Inflammatory macrophage treated with lipopolysaccharide for 4 hours (primary cell): ENCODE results near the gene RNLS.
A peak's percentile ranks its signal among the peaks of the same experiment; 100 is the strongest.

ENCODE experiments used
- DNase-seq: peaks from one replicate; pipeline ENCODE4 v3.0.0-alpha.2; 2020

Gene RNLS

DNA sequence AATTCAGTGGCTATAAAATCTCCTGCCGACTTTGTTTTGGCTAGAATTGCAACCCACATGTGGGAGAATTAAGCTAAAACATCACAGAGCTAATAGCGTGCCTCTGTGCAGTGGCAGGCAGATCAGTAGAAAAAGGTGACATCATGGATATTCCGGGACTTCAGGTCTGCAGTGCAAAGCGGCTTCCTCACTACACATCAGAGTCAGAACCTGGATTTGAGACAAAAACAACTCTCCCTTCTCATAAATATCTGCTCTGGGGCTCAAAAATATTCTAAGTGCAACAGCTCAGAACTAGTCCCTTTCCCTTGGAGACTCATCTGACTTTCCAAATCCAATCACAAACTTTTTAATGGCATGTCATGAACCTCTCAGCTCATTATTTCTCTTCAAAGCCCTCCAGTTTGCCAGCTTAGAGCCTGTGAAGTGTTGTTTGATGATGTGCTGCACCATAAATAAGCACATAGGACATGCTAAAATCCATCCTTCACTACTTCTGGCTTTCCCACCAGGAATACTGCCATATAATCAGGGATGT, 337.1 kb downstream of the RNLS start:
- DNase-seq, result no peak

DNA sequence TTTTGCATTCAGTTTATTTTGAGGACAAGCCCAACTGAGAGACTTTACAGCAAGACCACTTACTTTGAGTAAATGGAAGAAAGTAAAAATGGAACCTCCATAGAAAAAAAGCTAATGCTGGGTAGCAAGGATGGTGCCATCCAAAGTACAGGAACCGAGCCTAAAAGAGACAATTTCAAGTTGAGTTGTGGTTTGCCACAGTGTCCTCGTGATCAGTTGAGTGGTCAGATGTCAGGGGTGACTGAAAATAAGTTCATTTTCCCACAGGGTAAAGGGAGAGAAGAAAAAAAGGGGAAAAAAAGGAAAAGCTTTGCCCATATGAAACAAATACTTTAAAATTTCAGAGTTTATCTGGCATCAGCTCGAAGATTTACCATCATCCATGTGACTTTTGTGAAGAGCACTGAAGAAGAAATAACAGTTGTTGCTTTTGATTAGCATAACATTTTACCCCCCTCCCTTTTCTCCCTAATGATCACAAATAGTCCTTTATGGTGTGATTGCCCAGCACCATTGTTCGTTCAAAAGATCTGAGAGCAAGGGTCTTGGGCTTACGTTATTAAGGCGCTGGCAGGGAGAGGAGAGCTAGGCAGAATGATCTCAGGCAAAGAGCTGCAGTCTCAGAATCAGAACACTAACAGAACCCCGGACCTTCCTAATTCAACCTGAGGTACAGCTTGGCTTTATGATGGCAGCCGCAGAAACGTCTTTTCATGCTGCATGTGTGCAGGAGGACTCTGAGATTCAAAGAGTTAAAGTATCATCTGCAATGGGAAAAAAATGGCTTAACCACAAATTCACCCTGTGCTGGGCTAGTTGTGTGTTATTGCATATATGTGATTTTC, 338.1 kb downstream of the RNLS start:
- DNase-seq, result peak; percentile 35

DNA sequence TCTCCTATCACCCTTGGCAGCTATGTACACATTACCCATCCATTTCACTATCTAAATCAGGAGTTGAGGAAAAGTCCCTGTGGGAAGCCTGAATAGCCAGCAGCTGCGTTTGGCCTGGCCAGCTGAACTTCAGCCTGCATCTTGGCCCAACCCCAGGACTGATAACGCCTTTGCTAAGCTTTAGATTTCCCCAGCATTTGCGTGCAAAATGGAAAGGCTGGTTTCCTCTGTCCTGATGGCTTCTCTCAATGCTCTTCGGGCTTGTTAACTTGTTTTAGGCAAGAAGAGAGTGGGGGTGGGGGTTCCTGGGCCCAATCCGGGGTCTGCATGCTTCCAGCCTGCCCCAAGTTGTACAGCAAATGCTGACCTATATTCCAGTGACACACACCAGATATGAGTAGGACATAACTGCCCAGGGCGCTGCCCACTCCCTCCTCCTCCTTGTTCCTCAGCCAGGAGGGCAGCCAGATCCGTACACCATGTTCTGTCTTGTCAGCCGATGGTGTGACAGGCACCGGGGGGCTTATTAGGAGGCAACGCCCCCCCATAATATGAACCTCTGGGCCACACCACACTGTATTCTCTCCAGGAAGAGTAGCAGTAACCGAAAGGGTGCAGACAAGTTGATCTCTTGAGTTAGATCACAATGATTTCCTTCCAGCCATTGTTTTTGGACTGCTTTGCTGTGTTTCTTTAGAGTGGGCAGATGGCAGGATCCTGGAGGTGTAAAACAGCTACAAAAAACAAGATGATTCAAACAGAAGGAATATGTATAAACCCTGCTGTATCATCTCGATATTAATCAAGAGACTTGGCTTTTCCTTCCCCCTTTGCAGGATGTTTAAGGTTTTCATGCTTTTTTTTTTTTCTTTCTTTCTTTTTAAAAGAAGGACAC, 339.0 kb downstream of the RNLS start:
- DNase-seq, result no peak

DNA sequence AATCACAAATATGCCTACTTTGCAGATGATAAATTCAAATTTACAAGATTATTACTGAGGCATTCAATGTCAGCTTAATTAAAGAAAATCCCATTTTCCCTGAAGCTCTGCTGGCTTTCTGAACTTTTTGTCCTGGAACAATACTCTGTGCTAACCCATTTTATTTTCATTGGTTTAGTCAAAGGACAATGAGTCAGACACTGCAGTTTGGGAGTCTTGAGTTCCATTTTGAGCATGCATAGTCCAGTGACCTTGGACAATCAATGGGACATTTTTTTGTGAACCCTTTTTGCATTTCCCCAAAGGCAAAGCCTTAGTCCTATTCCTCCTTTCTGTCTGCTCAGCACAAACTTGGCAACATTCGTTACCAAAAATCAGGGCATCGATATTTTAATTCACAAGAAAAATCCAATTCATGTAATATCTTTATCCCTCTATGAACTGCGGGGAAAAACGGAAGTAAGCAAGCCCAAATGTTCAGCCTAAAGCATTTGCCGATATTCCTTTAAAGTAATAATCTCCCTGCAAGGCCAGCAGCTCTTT, 339.8 kb downstream of the RNLS start:
- DNase-seq, result no peak

DNA sequence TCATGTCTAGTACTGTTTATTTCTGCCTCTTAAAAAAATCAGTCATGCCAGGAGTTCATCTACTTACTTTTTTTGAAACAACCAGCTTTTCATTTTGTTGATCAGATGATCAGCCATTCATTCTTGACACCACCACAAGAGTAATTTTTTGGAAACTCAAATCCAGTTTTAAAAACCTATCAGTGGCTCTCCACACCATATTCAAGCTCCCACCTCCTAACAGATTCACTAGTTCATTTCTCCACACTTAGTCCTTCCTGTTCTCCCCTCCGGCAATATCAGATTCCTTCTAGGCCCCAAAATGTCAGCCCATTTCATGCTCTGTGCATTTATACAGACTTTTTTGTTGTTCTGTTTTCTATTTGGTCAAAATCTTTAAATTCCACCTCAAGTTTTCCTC, 341.6 kb downstream of the RNLS start:
- DNase-seq, result no peak

DNA sequence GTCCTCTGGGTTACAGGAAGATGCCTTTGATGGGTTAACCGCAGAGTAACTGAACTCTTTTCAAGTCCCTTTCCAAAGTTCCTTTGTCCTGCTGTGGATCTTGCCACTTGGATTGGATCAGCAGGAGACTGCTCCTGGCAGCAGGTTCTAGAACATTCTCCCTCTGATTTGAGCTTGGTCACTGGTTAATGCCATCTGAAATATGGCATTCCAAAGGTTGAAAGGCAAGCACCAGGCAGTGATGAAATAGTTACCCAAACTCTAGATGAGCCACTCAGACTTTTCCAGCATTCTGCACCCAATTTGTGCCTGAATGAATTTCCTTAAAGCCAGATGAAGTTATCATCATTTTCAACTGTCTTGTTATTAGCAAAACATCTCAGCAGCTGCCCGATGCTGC, 343.9 kb downstream of the RNLS start:
- DNase-seq, result no peak

DNA sequence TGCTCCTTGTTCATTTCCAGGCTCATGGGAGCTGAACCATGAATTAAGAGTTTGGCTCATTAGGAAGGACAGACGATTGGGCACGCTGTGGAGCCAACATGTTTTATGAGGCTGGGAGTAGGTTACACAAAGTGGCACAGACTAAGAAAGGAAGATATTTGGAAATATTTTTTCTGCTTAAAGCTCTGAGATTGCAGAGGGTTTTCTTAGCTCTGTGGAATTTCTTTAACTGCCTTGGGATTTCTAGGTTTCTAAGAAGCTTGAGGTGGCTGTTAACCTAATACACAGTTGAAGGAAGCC, 344.6 kb downstream of the RNLS start:
- no peak for DNase-seq

DNA sequence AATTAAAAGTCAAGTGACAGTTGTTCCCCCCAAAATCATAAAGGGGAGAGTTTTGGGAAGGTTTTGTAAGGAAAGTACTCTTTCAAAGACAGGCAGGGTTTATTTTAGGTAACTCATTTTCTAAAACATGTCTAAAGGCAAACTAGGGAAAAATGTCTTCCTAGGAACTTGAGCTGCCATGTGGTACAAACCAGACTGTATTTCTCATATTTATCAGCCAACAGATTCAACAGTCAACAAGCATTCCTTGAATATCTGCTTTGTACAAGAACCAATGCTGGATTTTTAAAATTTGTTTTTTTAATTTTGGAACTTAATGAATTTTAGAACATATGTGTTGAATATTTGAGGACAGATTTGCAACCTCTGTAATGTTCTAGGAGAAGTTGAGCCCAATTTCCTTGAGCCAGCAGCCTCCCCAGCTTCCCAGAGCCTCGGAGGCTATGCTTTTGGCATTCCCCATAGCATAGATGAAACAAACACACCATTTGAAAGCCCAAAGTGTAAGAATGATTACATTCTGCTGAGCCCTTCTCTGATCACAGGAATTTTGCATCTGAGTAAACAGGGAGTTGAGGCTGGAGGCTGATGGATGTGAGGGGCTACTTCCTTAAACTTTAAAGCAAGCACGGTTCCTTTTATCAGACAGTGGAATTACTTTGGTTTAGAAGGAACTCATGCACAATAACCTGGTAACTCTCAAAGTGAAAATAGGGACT, 345.1 kb downstream of the RNLS start:
- no peak for DNase-seq

DNA sequence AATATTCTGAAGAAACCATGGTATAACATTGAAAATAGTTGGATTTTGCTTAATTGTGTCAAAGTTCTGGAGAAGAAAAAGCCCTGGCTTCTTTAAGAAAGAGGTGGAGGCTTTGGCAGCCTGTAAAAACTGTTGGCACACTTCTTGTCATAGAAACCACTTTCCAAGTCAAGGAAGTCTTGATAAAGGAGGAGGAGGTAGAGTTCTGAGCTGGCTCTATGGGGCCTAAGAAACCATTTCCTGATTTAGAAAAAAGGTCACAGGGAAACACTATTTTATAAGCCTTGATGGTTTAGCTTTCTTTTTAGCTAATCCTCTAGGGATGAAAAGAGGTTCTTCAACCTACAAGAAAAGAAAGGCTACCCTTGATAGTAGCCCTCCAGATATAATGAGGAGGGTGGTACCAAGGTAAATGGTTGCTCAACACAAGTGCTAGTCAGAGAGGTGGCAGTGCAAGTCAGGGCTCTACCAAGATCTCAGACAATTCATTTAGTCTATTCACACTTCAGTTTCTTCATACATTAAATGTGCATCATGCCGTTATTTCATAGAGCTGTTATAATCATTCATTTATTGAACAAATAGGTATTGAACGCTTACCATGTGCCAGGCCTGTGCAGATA, 346.9 kb downstream of the RNLS start:
- no peak for DNase-seq

DNA sequence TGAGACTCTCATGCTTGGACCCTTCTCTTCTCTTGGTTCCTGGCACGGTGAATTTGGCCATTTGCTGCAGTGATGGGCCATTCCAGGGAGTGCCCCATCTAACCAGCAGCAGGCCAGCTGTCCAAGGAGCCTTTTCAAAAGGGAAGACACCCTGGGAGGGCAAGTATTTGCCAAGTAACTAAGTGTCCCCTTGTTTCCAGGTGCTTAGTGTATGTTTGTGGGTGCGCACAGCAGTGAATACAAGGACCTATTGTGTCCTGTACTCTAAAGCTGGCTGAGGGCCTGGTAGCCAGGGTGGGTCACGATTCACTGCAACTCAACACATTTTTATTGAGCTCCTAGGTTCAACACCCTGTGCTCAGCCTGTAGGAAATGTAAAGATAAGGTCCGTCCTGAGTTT, 348.8 kb downstream of the RNLS start:
- no peak for DNase-seq

DNA sequence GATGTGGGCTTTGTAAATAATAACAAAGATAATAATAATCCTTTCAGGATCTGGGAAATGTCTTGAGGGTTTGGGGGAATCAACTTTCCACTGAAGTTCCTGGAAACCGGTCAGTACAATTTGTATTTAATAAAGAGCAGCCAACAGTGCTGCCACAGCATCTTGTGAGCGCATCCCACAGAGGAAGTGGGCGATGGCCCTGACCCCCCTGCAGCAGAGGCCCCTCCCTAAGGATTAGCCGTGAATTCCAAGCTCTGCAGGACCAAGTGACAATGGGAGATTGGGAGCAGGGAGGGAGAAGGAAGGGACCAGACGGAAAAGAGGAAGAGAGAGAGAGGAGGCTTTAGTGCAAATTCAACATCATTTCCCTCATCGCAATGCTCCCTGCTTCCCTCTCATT, 349.2 kb downstream of the RNLS start:
- DNase-seq, result no peak

DNA sequence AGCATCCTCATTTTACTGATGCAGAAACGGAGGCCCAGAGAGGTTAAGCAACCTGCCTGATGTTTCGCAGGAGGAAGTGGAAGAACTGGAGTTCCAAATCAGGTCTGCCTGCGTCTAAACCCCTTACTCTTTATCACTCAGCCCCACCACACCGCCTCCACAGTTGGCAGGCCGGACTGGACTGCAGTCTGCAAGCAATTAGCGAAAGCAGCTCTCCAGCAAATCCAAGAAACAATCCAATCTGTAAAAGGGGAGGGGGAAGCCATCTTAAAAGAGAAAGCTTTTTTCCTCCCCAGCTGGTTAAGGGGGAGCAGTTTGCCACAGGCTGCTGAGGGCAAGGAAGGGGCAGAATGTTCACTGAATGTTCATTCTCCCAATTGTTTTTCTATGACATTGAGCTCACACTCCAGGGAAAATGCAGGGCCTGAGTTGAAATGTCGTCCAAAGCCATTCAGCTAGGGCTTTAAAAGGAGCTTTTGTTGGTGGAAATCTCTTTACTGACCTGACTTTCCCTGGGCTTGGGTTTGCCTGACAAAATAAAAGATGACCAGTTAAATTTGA, 350.1 kb downstream of the RNLS start:
- DNase-seq, result no peak

DNA sequence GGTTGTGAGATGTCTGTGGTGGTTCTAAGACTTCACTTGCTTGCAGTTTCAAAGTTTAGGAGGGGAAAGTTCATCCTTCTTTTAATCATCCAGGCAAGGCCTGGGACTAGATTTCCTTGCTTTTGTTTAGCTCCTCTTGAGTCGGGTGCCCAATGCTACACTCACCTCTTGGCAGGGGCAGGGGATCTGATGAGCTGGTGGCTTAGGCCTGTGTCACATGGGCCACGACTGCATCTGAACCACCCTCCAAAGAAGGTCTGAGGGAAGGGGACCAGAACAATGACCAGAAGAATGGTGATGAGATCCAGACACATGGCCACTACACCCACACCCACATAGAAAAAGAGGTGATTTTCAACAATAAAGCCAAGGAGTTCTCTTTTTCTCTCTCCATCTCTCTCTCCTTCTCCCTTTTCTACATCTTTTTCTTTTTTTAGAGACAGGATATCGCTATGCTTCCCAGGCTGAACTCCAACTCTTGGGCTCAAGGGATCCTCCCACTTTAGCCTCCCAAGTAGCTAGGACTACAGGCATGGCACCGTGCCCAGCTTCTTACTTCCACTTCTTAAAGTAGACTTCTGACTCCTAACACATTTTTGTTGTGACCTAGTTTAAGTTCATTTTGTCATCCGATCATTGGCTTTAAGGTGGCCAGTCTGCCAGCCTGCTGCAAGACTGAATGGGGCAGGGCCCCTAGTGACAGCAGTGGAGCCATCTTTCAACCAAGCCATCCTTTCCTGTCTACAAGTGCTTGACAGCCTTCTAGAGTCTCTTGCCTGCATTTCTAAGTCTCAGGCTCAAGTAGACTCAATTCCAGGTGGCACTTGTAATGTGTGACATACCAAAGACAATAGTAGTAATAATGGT, 350.9 kb downstream of the RNLS start:
- peak; percentile 16 for DNase-seq

DNA sequence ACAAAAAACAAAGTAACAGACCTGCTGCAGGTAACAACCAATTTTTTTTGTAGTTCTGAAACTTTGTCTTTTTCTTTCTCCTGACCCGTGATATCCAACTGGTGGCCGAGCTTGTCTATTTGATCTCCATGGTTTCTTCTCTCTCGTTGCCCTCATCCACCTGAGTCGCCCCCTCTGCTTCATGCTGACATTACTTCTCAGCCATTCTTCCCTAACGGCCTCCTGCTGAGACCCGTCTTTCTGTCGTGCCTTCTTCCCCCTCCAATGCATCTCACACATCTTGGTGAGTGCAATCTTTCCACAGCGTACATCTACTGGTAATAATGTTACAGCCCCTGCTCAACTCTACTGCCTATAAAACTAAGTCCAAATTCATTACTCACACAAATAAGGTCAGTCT, 352.9 kb downstream of the RNLS start:
- DNase-seq, result no peak

DNA sequence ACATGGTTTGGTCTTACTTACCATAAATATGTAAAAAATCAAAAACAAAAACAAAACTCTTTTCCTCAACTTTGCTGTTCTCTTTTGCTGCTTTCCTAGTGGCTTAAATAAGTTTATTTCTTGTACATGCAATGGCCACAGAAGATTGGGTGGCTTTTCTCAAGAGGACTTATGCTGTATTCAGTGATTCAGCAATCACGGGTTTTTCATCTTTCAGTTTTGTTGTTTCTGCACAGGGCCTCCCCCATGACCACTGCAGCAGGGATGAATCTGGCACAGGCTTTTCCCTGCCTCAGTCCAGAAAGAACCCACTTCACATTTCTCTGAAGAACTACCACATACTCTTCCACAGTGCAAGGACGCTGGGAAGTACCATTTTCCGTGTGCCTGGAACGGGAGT, 355.0 kb downstream of the RNLS start:
- DNase-seq, result peak; percentile 81

DNA sequence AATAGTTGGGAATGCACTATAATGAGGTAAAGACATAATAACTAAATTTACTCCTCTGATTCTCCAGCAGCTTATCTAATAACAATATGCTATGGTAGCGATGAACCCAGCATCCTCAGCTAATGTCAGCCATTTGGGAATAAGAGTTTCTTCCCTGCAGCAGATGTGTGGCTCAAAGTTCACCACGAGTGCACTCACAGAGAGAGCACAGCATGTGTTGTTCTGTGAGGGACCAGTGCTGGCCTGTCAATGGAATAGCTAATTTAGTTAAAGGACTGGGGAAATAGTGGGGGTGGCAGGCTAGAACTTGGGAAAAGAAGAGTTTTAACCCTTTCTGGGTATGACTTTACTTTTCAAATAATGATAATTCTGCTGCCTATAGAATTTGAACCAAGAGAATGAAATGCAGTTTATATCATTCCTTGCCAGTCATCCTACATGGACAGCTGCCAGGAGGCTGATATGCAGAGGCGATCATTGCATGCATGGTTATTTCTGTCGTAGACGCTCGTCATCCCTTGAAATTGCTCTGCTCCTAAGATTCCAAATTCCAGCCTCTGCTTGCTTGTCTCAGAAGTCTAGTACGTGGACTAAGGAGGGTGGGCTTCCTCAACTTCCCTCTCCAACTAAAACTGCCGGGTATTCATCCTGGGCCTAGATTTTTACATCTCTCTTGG, 355.6 kb downstream of the RNLS start:
- DNase-seq, result peak; percentile 25

DNA sequence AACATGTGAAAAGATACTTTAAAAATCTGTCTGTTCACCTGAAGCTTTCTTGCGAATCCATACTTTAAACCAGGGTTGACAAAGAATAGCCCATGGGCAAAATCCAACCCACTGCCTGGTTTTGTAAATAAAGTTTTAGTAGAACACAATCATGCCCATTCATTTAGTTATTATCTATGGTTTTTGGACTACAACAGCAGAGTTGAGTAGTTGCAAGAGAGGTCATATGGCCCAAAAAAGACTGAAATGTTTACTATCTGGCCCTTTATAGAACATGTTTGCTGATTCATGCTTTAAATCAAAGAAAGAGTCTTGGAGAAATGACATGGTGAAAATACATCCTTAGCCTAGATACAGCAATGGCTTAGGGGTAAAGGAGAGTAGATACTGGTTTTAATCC, 356.2 kb downstream of the RNLS start:
- DNase-seq, result no peak

DNA sequence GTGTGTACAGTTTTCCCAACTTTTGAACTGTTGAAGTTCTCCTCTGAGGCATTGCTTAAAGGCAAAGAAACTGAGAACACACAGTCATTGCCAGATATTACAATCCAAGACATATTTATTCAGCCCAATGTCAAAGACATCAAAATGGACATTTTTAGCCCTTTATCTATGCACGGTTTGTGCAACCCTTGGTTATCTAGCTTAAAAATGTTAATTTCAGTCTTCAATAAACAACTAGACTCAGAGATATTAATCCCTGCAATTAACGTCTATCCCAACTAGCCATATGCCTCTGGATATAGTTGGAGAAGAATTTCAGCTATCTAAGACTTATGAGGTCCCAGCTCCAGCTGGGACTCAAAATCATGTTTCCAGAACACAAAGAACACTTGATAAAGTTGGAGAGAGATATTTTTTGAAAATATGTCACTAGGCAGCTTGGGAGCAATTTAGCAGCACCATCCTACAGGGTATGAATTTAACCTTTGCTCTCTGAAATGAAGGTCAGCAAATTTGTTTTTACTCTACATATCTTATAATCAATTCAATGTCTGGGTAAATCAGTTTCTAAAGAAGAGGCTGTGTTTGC, 357.0 kb downstream of the RNLS start:
- DNase-seq, result no peak
